ENCODE results near the gene KAZN. TPM values are rescaled to one million over a fixed set of nuclear protein-coding genes. Genes with fewer than 3 reads are reported as not detected.

KAZN gene
- polyA plus RNA-seq, 1 of the 3 experiments (the other 2 are of a cell fraction), result 6.8 TPM

DNA sequence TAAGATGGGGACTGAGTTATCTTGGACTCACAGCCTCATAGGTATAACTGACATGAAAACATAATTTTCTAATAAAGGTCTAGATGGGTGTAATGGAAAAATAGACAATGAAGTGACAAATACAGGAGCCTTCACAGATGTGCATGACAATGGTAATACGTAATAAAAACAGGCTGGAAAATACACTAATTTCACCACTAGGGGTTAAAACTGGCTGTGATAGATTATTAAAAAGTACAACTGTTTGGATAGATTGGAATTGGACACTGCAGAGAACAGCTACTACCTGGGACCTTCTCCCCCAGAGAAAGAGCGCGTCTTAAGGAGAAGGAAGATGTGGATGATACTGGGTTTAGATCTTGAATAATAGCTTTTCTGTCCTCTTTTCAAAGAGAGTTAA lies 9.8 kb downstream of the KAZN start:
- Histone ChIP-seq H3K36me3 (replicated peaks in 1 of 2; ENCODE audit: control insufficient read depth in 1 of 2, insufficient read depth in 2 of 2, low read length in 1 of 2) (no peaks in the 10 kb centered on the region), H3K4me3 (ENCODE audit: low read depth in 2 of 2, low read length in 1 of 2) (no peak overlapping the region), H3K79me2 (ENCODE audit: insufficient read depth) (no peaks in the 10 kb centered on the region), H2AFZ (ENCODE audit: low read depth) (no peak overlapping the region), H3F3A (replicated peaks; ENCODE audit: insufficient read depth) (no peaks in the 10 kb centered on the region), H3K4me2 (no peak overlapping the region), H3K9ac (no peak overlapping the region), H3K9me2 (no peaks in the 10 kb centered on the region), H3K27me3 (ENCODE audit: insufficient read depth) (no peaks in the 10 kb centered on the region), H4K20me1 (ENCODE audit: insufficient read depth) (no peaks in the 10 kb centered on the region), H3K4me1 (ENCODE audit: control insufficient read depth in 1 of 2, insufficient read depth in 2 of 2, low read depth in 1 of 2, low read length in 1 of 2) (peaks cover 0 to 3% of the 10 kb centered on the region in 2 experiments; a peak in 2 of 4 replicates), H3K27ac (ENCODE audit: low read depth in 2 of 2, low read length in 1 of 2) (no peak overlapping the region), H3K9me3 (no peaks in the 10 kb centered on the region)
- POLR2A ChIA-PET, result interaction anchor here (0.6 kb wide), 1 partner anchor 12 kb away, joined by 3 read pairs; no protein-coding TSS in a partner anchor
- 63% methylated on average over 3 of the region's 3 CpGs for WGBS (ENCODE audit: low lambda C conversion rate)
- no peak for TF ChIP-seq CHD2 (IDR thresholded peaks at IDR 0.05; ENCODE audit: low read length, partially characterized antibody)
- no peak for TF ChIP-seq TEAD4 (IDR thresholded peaks at IDR 0.05; ENCODE audit: borderline replicate concordance, insufficient read depth)
- no peak for TF ChIP-seq TAF1 (IDR thresholded peaks at IDR 0.05; ENCODE audit: borderline replicate concordance, low read depth, low read length)
- TF ChIP-seq, protein P1, sequence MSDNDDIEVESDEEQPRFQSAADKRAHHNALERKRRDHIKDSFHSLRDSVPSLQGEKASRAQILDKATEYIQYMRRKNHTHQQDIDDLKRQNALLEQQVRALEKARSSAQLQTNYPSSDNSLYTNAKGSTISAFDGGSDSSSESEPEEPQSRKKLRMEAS (IDR thresholded peaks at IDR 0.05; ENCODE audit: low read depth), result no peak
- TF ChIP-seq POLR2AphosphoS5 (IDR thresholded peaks at IDR 0.05; ENCODE audit: low read depth, low read length), result no peak
- TF ChIP-seq GATA2 (CRISPR knock-in tag; IDR thresholded peaks at IDR 0.05), result no peak
- TF ChIP-seq, protein P2, sequence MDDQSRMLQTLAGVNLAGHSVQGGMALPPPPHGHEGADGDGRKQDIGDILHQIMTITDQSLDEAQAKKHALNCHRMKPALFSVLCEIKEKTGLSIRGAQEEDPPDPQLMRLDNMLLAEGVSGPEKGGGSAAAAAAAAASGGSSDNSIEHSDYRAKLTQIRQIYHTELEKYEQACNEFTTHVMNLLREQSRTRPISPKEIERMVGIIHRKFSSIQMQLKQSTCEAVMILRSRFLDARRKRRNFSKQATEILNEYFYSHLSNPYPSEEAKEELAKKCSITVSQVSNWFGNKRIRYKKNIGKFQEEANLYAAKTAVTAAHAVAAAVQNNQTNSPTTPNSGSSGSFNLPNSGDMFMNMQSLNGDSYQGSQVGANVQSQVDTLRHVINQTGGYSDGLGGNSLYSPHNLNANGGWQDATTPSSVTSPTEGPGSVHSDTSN (IDR thresholded peaks at IDR 0.05), result no peak
- TF ChIP-seq FOXJ3 (CRISPR knock-in tag; IDR thresholded peaks at IDR 0.05), result no peak
- no peak for TF ChIP-seq TCF12 (IDR thresholded peaks at IDR 0.05)
- no peak for TF ChIP-seq MXI1 (IDR thresholded peaks at IDR 0.05; ENCODE audit: low read depth, low read length)
- TF ChIP-seq SIN3A (IDR thresholded peaks at IDR 0.05; ENCODE audit: borderline replicate concordance, low read depth, low read length), result no peak
- CTCF ChIA-PET, result no interaction called here
- no peak for DNase-seq

- DNase-seq, result no peak
- H2AFZ ChIP-seq (ENCODE audit: low read depth), result no peak overlapping the region
- CTCF ChIA-PET, result interaction anchor here (0.7 kb wide), 1 partner anchor 10 kb away, joined by 3 read pairs; no protein-coding TSS in a partner anchor
- no peak overlapping the region for H3K9ac ChIP-seq
- no peaks in the 10 kb centered on the region for H3K79me2 ChIP-seq (ENCODE audit: insufficient read depth)
- no peaks in the 10 kb centered on the region for H3K27me3 ChIP-seq (ENCODE audit: insufficient read depth)
- H3K4me3 ChIP-seq (ENCODE audit: low read depth in 2 of 2, low read length in 1 of 2), result no peak overlapping the region
- H3K27ac ChIP-seq (ENCODE audit: low read depth in 2 of 2, low read length in 1 of 2), result no peak overlapping the region
- 10% methylated on average over 4 of the region's 4 CpGs for WGBS (ENCODE audit: low lambda C conversion rate)
- H3K36me3 ChIP-seq (replicated peaks in 1 of 2; ENCODE audit: control insufficient read depth in 1 of 2, insufficient read depth in 2 of 2, low read length in 1 of 2), result no peaks in the 10 kb centered on the region
- POLR2A ChIA-PET, result no interaction called here
- TF ChIP-seq POLR2AphosphoS5 (IDR thresholded peaks at IDR 0.05; ENCODE audit: low read depth, low read length) (no peak), FOSL2 (IDR thresholded peaks at IDR 0.05; ENCODE audit: borderline replicate concordance, low read depth) (no peak), NFIC (IDR thresholded peaks at IDR 0.05; ENCODE audit: borderline replicate concordance) (no peak), RXRA (IDR thresholded peaks at IDR 0.05; ENCODE audit: borderline replicate concordance, low read depth) (no peak), NRF1 (IDR thresholded peaks at IDR 0.05; ENCODE audit: low read depth, low read length) (no peak), RCOR1 (IDR thresholded peaks at IDR 0.05; ENCODE audit: low read length) (no peak), TEAD4 (IDR thresholded peaks at IDR 0.05; ENCODE audit: borderline replicate concordance, insufficient read depth) (no peak), MXI1 (IDR thresholded peaks at IDR 0.05; ENCODE audit: low read depth, low read length) (no peak), SIN3A (IDR thresholded peaks at IDR 0.05; ENCODE audit: borderline replicate concordance, low read depth, low read length) (no peak)
- TF ChIP-seq, protein P3, sequence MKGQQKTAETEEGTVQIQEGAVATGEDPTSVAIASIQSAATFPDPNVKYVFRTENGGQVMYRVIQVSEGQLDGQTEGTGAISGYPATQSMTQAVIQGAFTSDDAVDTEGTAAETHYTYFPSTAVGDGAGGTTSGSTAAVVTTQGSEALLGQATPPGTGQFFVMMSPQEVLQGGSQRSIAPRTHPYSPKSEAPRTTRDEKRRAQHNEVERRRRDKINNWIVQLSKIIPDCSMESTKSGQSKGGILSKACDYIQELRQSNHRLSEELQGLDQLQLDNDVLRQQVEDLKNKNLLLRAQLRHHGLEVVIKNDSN (IDR thresholded peaks at IDR 0.05; ENCODE audit: borderline replicate concordance, low read depth), result no peak
- TF ChIP-seq, protein P4, sequence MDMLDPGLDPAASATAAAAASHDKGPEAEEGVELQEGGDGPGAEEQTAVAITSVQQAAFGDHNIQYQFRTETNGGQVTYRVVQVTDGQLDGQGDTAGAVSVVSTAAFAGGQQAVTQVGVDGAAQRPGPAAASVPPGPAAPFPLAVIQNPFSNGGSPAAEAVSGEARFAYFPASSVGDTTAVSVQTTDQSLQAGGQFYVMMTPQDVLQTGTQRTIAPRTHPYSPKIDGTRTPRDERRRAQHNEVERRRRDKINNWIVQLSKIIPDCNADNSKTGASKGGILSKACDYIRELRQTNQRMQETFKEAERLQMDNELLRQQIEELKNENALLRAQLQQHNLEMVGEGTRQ (IDR thresholded peaks at IDR 0.05; ENCODE audit: borderline replicate concordance, low read depth, low read length), result no peak
- TF ChIP-seq, protein P2 (IDR thresholded peaks at IDR 0.05), result no peak
- no peaks in the 10 kb centered on the region for H3K9me3 ChIP-seq
- H3K4me1 ChIP-seq (ENCODE audit: control insufficient read depth in 1 of 2, insufficient read depth in 2 of 2, low read depth in 1 of 2, low read length in 1 of 2), result peaks cover 0 to 21% of the 10 kb centered on the region in 2 experiments; a peak in 2 of 4 replicates
- no peak overlapping the region for H3K4me2 ChIP-seq
- no peaks in the 10 kb centered on the region for H3K9me2 ChIP-seq
- no peaks in the 10 kb centered on the region for H4K20me1 ChIP-seq (ENCODE audit: insufficient read depth)
- no peaks in the 10 kb centered on the region for H3F3A ChIP-seq (replicated peaks; ENCODE audit: insufficient read depth)
These were observed 12.3 kb downstream of the KAZN start for GRCh38 chr1:14610761-14611160.
